Vagina (tissue), 2 donors: Measurements from ENCODE around the gene MYO3B.

Source experiments
- POLR2A ChIP-seq, 2 donors: fragments of 450-650 bp; IDR thresholded peaks; one replicate each; pipeline ENCODE4 v1.6.1; 2017; ENCODE audit warnings: antibody characterized with exemption in 2 of 2, mild to moderate bottlenecking in 2 of 2, moderate library complexity in 2 of 2
- TF ChIP-seq, protein P1 (sequence below), 3 experiments: fragments of 450-650 bp in 2 of 3; fragments of 200-600 bp in 1 of 3; sonication (generic) in 1 of 3; IDR thresholded peaks; one replicate each; pipeline ENCODE4 v1.5.1; 2017 to 2019; ENCODE audit warnings: antibody characterized with exemption in 3 of 3, mild to moderate bottlenecking in 2 of 3, moderate library complexity in 2 of 3

DNA sequence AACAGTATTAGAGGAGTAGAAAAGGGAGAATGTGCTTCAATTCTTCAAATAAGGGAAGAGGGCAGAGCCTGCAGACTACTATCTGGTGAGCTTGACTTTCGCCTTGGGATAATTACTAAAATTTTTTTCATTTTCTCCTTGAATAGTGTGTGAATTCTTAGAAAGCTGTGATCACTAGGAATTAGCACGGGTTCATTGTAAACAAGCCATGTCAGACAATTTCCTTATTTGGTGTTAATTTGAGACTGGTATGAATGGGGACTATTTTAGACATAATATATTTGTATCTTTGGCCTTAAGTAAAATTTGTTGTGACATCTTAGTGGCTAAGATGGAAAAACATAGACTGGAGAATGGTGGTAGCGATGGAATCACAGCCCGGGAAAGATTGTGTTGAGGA is 66.6 kb downstream of the MYO3B start:
- TF ChIP-seq, protein P1, sequence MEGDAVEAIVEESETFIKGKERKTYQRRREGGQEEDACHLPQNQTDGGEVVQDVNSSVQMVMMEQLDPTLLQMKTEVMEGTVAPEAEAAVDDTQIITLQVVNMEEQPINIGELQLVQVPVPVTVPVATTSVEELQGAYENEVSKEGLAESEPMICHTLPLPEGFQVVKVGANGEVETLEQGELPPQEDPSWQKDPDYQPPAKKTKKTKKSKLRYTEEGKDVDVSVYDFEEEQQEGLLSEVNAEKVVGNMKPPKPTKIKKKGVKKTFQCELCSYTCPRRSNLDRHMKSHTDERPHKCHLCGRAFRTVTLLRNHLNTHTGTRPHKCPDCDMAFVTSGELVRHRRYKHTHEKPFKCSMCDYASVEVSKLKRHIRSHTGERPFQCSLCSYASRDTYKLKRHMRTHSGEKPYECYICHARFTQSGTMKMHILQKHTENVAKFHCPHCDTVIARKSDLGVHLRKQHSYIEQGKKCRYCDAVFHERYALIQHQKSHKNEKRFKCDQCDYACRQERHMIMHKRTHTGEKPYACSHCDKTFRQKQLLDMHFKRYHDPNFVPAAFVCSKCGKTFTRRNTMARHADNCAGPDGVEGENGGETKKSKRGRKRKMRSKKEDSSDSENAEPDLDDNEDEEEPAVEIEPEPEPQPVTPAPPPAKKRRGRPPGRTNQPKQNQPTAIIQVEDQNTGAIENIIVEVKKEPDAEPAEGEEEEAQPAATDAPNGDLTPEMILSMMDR (IDR thresholded peaks at IDR 0.05): no peak
- no peak for TF ChIP-seq POLR2A (IDR thresholded peaks at IDR 0.05)
